GM13977 (cell line): ENCODE measurements around the gene PRKCB.
"Not testable (repeated sequence)": the region's sequence is repeated elsewhere in the genome, so short reads cannot be mapped to it uniquely, and the experiment has no call there.

ENCODE experiments used
- DNase-seq: peaks from one replicate; pipeline ENCODE4 v3.0.0; 2012; ENCODE audit warnings: low spot score
- in situ Hi-C: fragments of 300-500 bp; cut with MboI; formaldehyde crosslinking; loops from one replicate; pipeline ENCODE4 v1.12.0; 2022; ENCODE audit warnings: low sequenced_read_pairs, low pct_unique_long_range_greater_than_20kb, mixed read lengths, inconsistent platforms; ENCODE audit not compliant: unreplicated experiment
- TF ChIP-seq, protein P1 (sequence below): IDR thresholded peaks from 2 replicates; pipeline ENCODE4 v1.5.1; 2012; ENCODE audit warnings: mild to moderate bottlenecking, control low read depth; ENCODE audit not compliant: insufficient read depth; ENCODE audit errors: extremely low read depth, missing control alignments

PRKCB gene

DNA sequence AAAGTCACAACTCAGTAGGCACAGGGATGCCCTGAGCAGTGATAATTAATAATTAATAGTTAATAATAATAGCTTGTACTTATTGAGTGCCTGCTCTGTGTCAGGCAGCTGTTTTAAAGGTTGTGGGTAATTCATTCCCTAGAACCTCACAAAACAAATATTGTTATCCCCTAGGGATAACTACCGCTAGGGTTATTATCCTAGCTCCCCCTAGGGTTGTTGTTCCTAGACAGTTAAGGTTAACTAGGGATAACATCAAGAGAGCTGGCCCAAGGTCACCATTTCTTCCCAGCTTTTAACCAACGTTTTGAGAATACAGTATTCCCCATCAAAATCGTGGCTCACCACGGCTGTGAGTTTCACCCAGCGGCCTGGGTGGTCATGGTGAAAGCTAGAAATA is 180.1 kb downstream of the PRKCB start:
- in situ Hi-C loops, result loop anchor here (10.0 kb wide), 1 partner anchor 211 kb away; no protein-coding TSS in a partner anchor
- TF ChIP-seq, protein P1, sequence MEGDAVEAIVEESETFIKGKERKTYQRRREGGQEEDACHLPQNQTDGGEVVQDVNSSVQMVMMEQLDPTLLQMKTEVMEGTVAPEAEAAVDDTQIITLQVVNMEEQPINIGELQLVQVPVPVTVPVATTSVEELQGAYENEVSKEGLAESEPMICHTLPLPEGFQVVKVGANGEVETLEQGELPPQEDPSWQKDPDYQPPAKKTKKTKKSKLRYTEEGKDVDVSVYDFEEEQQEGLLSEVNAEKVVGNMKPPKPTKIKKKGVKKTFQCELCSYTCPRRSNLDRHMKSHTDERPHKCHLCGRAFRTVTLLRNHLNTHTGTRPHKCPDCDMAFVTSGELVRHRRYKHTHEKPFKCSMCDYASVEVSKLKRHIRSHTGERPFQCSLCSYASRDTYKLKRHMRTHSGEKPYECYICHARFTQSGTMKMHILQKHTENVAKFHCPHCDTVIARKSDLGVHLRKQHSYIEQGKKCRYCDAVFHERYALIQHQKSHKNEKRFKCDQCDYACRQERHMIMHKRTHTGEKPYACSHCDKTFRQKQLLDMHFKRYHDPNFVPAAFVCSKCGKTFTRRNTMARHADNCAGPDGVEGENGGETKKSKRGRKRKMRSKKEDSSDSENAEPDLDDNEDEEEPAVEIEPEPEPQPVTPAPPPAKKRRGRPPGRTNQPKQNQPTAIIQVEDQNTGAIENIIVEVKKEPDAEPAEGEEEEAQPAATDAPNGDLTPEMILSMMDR, result no peak
- DNase-seq, result no peak

DNA sequence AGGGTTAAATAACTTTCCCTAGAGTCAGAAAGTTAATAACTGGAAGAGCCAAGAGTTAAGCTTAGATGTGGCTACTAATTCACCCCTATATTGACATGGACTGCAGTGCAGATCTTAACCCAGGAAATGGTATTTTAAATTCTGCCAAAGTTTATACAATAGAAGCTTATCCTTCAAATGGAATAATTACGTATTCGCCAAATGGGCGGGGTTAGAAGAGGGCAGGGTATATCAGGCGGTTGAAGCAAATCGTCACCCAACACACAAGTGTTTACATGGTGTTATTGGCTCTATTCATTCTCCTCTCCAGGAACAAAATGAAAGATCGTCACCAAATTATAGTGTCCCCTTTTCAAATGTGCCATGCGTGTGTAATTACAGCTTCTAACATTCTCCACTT is 182.7 kb downstream of the PRKCB start:
- TF ChIP-seq, protein P1, result no peak
- in situ Hi-C loops, result loop anchor here (10.0 kb wide), 1 partner anchor 214 kb away; no protein-coding TSS in a partner anchor
- no peak for DNase-seq

DNA sequence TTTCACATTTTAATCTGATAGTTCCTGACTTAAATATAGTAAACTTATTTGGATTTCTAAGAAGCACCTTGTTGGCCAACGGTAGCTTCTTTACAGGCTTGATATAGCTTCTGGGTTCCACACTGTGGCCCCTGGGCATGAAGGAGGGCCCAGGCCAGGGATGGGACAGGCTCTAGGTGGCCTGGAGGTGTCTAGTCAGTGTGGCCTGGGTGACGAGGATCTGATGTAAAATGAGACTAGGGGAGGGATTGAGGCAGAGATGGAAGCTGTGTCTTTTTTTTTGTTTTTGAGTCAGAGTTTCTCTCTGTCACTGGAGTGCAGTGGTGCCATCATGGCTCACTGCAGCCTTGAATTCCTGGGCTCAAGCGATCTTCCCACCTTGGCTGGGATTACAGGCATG is 187.0 kb downstream of the PRKCB start:
- DNase-seq, result no peak
- TF ChIP-seq, protein P1, result no peak
- in situ Hi-C loops, result no loop called here

DNA sequence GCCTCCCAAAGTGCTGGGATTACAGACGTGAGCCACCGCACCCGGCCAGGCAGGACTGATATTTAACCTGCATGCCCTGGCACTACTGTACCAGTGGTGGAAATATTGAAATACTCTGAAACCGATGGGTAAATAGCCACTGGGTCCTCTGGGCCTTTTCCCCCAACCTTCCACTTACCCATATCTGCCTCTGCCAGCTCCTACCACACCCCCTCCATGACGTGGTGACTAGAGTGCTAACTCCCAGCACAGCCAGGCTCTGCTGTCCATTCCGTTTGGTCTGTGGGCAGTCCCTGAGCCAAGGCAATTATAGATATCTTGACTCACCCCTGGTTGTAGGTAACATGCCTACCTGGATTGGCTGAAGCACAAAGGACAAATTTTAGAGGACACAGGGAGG is 187.8 kb downstream of the PRKCB start:
- DNase-seq, result no peak
- in situ Hi-C loops, result no loop called here
- TF ChIP-seq, protein P1, result no peak

DNA sequence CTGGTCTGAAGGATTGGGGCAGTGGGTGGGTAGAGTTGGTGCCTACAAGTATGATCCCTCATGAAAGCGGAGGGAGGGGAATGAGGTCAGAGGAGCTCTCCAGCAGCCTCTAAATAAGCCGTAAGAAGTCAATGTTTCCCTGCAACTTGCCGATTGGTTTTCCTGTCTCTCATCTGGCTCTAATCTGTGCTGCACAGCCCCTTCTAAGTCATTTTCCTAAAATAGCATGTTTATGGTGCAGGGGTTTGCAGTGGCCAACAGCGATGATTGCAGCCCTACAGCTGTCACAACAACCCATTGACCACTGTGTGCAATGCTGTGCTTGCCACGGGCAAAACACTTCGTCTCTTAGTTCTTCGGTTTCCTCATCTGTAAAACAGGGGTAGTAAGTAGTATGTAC is 189.2 kb downstream of the PRKCB start:
- TF ChIP-seq, protein P1, result no peak
- in situ Hi-C loops, result no loop called here
- no peak for DNase-seq

DNA sequence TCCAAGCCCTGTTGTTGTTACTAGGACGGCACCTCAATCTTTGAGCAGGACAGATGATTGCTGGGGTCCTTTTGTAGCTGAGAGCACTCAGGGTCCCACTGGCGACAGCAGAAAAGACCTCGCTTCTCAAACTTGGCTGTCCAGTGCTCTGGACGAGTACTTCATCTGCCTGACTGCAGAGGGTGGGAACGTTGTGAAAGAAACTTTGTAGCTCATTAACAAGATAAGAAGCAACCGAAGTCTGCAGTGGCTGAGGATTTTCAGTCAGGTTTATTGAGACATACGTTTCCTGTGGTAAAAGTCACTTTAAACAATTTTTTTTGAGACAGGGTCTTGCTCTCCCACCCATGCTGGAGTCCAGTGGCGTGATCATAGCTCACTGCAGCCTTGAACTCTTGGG is 191.7 kb downstream of the PRKCB start:
- in situ Hi-C loops, result no loop called here

DNA sequence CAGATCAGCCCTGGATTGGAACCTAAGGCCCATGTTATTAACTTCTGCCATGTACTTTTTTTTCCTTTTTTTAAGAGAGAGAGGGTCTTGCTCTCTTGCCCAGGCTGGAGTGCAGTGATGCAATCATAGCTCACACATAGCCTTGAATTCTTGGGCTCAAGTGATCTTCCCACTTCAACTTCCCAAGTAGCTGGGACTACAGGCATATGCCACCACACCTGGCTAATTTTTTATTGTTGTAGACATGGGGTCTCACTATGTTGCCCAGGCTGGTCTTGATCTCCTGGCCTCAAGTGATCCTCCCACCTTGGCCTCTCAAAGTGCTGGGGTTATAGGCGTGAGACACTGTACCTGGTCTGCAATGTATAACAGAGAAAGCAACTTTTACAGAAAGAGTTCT is 194.1 kb downstream of the PRKCB start:
- DNase-seq, in situ Hi-C loops: not testable (repeated sequence)

More for the DNA sequence above, 191.7 kb downstream of the PRKCB start:
- no peak for DNase-seq
- TF ChIP-seq, protein P1, result no peak
